ENCODE results near the gene IQCK. TPM values are rescaled to one million over a fixed set of nuclear protein-coding genes. Genes with fewer than 3 reads are reported as not detected.

Gene IQCK
- total RNA-seq, 1 donor from 2014 or later: 7.6 TPM

- H3K36me3 ChIP-seq: no peaks in the 10 kb centered on the region
- H3K27ac ChIP-seq: no peak overlapping the region
- H3K9me3 ChIP-seq: no peaks in the 10 kb centered on the region
- H3K4me1 ChIP-seq: peaks cover 2% of the 10 kb centered on the region
- H3K27me3 ChIP-seq: no peaks in the 10 kb centered on the region
- H3K4me3 ChIP-seq: no peak overlapping the region
- intact Hi-C loops (cut with DNase I): no loop called here
- DNase-seq (no peak), ATAC-seq (no peak)
- TF ChIP-seq CTCF (IDR thresholded peaks at IDR 0.05): no peak
These were observed 119.4 kb downstream of the IQCK start for GRCh38 chr16:19837331-19837980.

GRCh38 chr16:19837984-19838707 is 120.1 kb downstream of the IQCK start:
- no peak overlapping the region for H3K4me3 ChIP-seq
- no peaks in the 10 kb centered on the region for H3K9me3 ChIP-seq
- intact Hi-C loops (cut with DNase I): no loop called here
- ATAC-seq (no peak), DNase-seq (no peak)
- no peak overlapping the region for H3K27ac ChIP-seq
- no peaks in the 10 kb centered on the region for H3K27me3 ChIP-seq
- H3K4me1 ChIP-seq: peaks cover 2% of the 10 kb centered on the region
- no peak for TF ChIP-seq CTCF (IDR thresholded peaks at IDR 0.05)
- H3K36me3 ChIP-seq: no peaks in the 10 kb centered on the region

- Histone ChIP-seq H3K9me3 (no peaks in the 10 kb centered on the region), H3K36me3 (no peaks in the 10 kb centered on the region), H3K4me3 (no peak overlapping the region), H3K27me3 (no peaks in the 10 kb centered on the region), H3K4me1 (peaks cover 4% of the 10 kb centered on the region), H3K27ac (no peak overlapping the region)
- DNase-seq: no peak
- no peak for TF ChIP-seq CTCF (IDR thresholded peaks at IDR 0.05)
- ATAC-seq: no peak
- intact Hi-C loops (cut with DNase I): no loop called here
These were observed 122.5 kb downstream of the IQCK start for GRCh38 chr16:19840524-19841110.

GRCh38 chr16:19841184-19841583 is 123.1 kb downstream of the IQCK start:
- ATAC-seq (no peak), DNase-seq (no peak)
- TF ChIP-seq CTCF (IDR thresholded peaks at IDR 0.05): no peak
- Histone ChIP-seq H3K4me1 (peaks cover 7% of the 10 kb centered on the region), H3K9me3 (no peaks in the 10 kb centered on the region), H3K27me3 (no peaks in the 10 kb centered on the region), H3K36me3 (no peaks in the 10 kb centered on the region), H3K27ac (no peak overlapping the region), H3K4me3 (no peak overlapping the region)
- intact Hi-C loops (cut with DNase I): no loop called here

- intact Hi-C loops (cut with DNase I): no loop called here
- H3K36me3 ChIP-seq: no peaks in the 10 kb centered on the region
- H3K27ac ChIP-seq: no peak overlapping the region
- no peak overlapping the region for H3K4me3 ChIP-seq
- ATAC-seq (no peak), DNase-seq (no peak)
- TF ChIP-seq CTCF (IDR thresholded peaks at IDR 0.05): no peak
- H3K27me3 ChIP-seq: no peaks in the 10 kb centered on the region
- H3K4me1 ChIP-seq: peaks cover 7% of the 10 kb centered on the region
- no peaks in the 10 kb centered on the region for H3K9me3 ChIP-seq
These were observed 124.5 kb downstream of the IQCK start for GRCh38 chr16:19842426-19843157.
